Nephron progenitor cell (in vitro differentiated cells): ENCODE measurements around the gene NRARP.

Experiments used
- DNase-seq: peaks from one replicate; pipeline ENCODE4 v3.0.0; 2021
- H3K27ac Mint-ChIP-seq: 2 replicates; pipeline ENCODE4 v1.8.0; 2021; ENCODE audit warnings: mild to moderate bottlenecking, moderate library complexity, mixed read lengths
- H3K27me3 Mint-ChIP-seq: 2 replicates; pipeline ENCODE4 v1.8.0; 2021; ENCODE audit warnings: mild to moderate bottlenecking, low read depth, mixed read lengths; ENCODE audit not compliant: poor library complexity
- H3K36me3 Mint-ChIP-seq: 2 replicates; pipeline ENCODE4 v1.8.0; 2021; ENCODE audit warnings: low read depth, mixed read lengths
- H3K4me1 Mint-ChIP-seq: 2 replicates; pipeline ENCODE4 v1.8.0; 2021; ENCODE audit warnings: mixed read lengths
- H3K4me3 Mint-ChIP-seq: 2 replicates; pipeline ENCODE4 v1.8.0; 2021; ENCODE audit warnings: mild to moderate bottlenecking, moderate library complexity, mixed read lengths
- H3K9me3 Mint-ChIP-seq: 2 replicates; pipeline ENCODE4 v1.8.0; 2021; ENCODE audit warnings: mild to moderate bottlenecking, moderate library complexity, mixed read lengths
- TF ChIP-seq, protein P1 (sequence below): fragments of 200-600 bp; sonication (generic); IDR thresholded peaks from 2 replicates; pipeline ENCODE4 v1.5.0; 2021; ENCODE audit warnings: antibody characterized with exemption

NRARP gene

DNA sequence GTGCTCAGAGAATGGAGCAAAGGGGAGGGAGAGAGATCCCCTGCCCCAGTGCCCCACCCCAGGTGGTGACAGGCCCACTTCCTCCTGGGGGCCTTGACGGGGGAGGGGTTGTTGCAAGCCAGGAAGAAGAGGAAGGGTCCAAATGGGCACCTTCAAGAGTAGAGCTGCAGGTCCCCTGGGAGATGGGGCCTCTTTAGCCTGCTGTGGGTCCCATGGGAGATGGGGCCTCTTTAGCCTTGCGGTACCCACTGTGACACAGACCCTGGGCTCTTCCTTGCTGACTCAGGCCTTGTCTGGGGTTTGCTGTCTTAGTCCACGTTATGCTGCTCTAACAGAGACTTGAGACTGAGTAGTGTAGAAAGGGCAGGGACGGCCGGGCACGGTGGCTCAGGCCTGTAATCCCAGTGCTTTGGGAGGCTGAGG lies 34.1 kb downstream of the NRARP start:
- no peak overlapping the region for H3K4me3 Mint-ChIP-seq
- no peak for DNase-seq
- no peak overlapping the region for H3K27ac Mint-ChIP-seq
- H3K4me1 Mint-ChIP-seq, result peaks cover 7% of the 10 kb centered on the region
- TF ChIP-seq, protein P1, sequence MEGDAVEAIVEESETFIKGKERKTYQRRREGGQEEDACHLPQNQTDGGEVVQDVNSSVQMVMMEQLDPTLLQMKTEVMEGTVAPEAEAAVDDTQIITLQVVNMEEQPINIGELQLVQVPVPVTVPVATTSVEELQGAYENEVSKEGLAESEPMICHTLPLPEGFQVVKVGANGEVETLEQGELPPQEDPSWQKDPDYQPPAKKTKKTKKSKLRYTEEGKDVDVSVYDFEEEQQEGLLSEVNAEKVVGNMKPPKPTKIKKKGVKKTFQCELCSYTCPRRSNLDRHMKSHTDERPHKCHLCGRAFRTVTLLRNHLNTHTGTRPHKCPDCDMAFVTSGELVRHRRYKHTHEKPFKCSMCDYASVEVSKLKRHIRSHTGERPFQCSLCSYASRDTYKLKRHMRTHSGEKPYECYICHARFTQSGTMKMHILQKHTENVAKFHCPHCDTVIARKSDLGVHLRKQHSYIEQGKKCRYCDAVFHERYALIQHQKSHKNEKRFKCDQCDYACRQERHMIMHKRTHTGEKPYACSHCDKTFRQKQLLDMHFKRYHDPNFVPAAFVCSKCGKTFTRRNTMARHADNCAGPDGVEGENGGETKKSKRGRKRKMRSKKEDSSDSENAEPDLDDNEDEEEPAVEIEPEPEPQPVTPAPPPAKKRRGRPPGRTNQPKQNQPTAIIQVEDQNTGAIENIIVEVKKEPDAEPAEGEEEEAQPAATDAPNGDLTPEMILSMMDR, result no peak
- H3K27me3 Mint-ChIP-seq, result no peaks in the 10 kb centered on the region
- H3K9me3 Mint-ChIP-seq, result no peaks in the 10 kb centered on the region
- peaks cover 22% of the 10 kb centered on the region for H3K36me3 Mint-ChIP-seq

DNA sequence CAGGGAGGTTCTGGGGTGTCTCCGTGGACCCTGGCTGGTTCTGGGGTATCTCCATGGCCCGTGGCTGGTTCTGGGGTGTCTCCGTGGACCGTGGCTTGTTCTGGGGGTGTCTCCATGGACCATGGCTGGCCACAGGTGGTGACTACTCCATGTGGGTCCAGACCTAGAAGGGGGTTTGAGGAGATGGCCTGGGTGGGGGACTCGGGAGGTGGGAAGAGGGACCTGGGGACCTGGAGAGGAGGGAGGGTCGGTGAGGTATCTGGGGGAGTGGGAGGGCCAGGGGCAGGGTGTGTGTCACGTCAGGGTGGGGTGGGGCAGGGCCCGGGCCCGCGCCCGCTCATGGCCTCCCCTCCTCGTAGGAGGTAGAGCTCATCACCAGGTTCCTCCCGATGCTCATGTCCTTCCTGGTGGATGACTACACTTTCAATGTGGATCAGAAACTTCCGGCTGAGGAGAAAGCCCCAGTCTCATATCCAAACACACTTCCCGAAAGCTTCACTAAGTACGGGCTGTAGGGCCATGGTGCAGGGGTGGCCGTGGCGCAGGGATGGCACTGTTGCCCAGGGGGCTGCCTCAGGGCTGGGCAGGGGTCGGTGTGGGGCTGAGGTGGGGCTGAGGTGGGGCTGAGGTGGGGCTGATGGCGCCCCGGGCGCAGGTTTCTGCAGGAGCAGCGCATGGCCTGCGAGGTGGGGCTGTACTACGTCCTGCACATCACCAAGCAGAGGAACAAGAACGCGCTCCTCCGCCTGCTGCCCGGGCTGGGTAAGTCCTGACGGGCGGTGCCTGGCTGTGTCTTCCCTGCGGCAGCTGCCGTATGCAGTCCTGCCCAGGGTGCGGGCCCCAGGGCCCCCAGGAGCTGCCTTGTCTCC lies 35.3 kb downstream of the NRARP start:
- DNase-seq, result no peak
- Mint-ChIP-seq H3K27ac (no peak overlapping the region), H3K4me1 (peaks cover 7% of the 10 kb centered on the region), H3K4me3 (no peak overlapping the region), H3K27me3 (no peaks in the 10 kb centered on the region), H3K9me3 (peaks cover 1% of the 10 kb centered on the region), H3K36me3 (peaks cover 29% of the 10 kb centered on the region)
- TF ChIP-seq, protein P1, result no peak

DNA sequence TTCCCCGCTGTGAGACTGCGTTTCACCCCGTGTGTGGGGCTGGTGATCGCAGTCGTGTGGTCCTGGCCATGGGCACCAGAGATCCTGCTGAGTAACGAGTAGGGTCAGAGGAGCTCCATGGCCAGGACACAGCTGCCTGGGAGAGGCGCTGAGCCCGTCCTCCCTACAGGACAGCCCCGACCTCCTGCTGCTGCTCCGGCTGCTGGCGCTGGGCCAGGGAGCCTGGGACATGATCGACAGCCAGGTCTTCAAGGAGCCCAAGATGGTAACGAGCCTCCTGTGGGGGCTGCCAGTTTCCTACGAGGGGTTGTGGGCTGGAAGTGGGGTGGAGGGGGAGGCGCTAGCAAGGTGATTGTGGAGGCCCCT lies 35.9 kb downstream of the NRARP start:
- no peak for DNase-seq
- peaks cover 7% of the 10 kb centered on the region for H3K4me1 Mint-ChIP-seq
- TF ChIP-seq, protein P1, result no peak
- H3K36me3 Mint-ChIP-seq, result peaks cover 31% of the 10 kb centered on the region
- H3K27ac Mint-ChIP-seq, result no peak overlapping the region
- H3K4me3 Mint-ChIP-seq, result no peak overlapping the region
- H3K9me3 Mint-ChIP-seq, result peaks cover 6% of the 10 kb centered on the region
- no peaks in the 10 kb centered on the region for H3K27me3 Mint-ChIP-seq

DNA sequence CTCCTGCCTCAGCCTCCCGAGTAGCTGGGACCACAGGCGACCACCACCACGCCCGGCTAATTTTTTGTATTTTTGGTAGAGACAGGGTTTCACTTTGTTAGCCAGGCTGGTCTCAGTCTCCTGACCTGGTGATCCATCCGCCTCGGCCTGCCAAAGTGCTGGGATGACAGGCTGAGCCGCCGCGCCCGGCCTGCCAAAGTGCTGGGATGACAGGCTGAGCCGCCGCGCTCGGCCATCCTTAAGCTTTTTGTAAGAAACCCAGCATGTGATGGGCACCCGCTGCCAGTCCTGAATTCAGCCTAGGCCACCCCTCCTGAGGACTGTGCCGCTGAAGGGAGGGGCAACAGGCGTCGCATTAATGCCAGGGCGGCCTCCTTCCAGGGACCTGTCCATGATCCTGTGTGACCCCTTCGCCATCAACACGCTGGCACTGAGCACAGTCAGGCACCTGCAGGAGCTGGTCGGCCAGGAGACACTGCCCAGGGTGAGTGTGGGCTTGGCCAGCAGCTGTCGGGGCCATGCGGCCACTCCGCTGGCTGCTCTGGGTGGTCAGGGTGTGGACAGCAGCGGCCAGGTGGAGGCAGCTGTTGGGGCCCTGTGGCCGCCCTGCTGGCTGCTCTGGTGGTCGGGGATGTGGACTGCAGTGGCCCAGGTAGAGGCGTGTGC lies 36.4 kb downstream of the NRARP start:
- TF ChIP-seq, protein P1, result no peak
- H3K4me3 Mint-ChIP-seq, result no peak overlapping the region
- H3K27me3 Mint-ChIP-seq, result no peaks in the 10 kb centered on the region
- H3K36me3 Mint-ChIP-seq, result peaks cover 35% of the 10 kb centered on the region
- DNase-seq, result no peak
- peaks cover 7% of the 10 kb centered on the region for H3K4me1 Mint-ChIP-seq
- H3K9me3 Mint-ChIP-seq, result peaks cover 6% of the 10 kb centered on the region
- H3K27ac Mint-ChIP-seq, result no peak overlapping the region

DNA sequence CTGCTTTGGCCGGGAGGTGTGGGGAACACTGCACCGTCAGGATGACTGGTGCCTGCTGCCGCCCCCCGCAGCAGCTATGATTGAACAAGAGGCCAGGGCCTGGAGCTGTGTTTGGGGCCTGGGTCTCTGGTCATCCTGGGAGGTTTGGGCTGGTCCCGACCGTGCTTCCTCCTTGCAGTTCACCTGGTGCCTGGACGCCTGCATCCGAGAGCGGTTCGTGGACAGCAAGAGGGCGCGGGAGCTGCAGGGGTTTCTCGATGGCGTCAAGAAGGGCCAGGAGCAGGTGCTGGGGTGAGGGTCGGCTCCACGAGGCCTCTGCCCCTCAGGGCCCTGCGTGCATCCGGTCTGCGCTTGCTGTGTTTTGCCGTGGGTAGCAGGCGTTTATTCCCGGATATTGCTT lies 38.0 kb downstream of the NRARP start:
- Mint-ChIP-seq H3K4me3 (no peak overlapping the region), H3K27me3 (no peaks in the 10 kb centered on the region), H3K27ac (no peak overlapping the region), H3K36me3 (peaks cover 30% of the 10 kb centered on the region), H3K4me1 (peaks cover 7% of the 10 kb centered on the region), H3K9me3 (peaks cover 6% of the 10 kb centered on the region)
- TF ChIP-seq, protein P1, result no peak
- no peak for DNase-seq
